Suprapubic skin (tissue), 4 donors: ENCODE measurements around the gene SLC6A1. TPM values are rescaled to one million over a fixed set of nuclear protein-coding genes. Genes with fewer than 3 reads are reported as not detected.

Source experiments
- DNase-seq, 2 donors: peaks; one replicate each; pipeline ENCODE4 v3.0.0-alpha.2; 2019; ENCODE audit warnings: low spot score in 2 of 2
- H3K27ac ChIP-seq: fragments of 200-600 bp; sonication (generic); one replicate; pipeline ENCODE4 v1.5.1; 2019
- H3K27me3 ChIP-seq: fragments of 200-600 bp; sonication (generic); one replicate; pipeline ENCODE4 v1.5.1; 2019
- H3K36me3 ChIP-seq: fragments of 200-600 bp; sonication (generic); one replicate; pipeline ENCODE4 v1.5.1; 2019
- H3K4me1 ChIP-seq: fragments of 200-600 bp; sonication (generic); one replicate; pipeline ENCODE4 v1.5.1; 2019
- H3K4me3 ChIP-seq: fragments of 200-600 bp; sonication (generic); one replicate; pipeline ENCODE4 v1.5.1; 2019; ENCODE audit warnings: mild to moderate bottlenecking
- H3K9me3 ChIP-seq: fragments of 200-600 bp; sonication (generic); one replicate; pipeline ENCODE4 v1.5.1; 2019
- CTCF ChIP-seq, 2 donors: fragments of 200-600 bp in 1 of 2; fragments of 450-650 bp in 1 of 2; sonication (generic) in 1 of 2; IDR thresholded peaks; one replicate each; pipeline ENCODE4 v1.5.1; 2016 to 2019; ENCODE audit warnings: antibody characterized with exemption in 2 of 2, mild to moderate bottlenecking in 1 of 2, moderate library complexity in 1 of 2
- EP300 ChIP-seq: sonication (generic); formaldehyde crosslinking; IDR thresholded peaks from one replicate; pipeline ENCODE4 v1.6.1; 2017; ENCODE audit warnings: antibody characterized with exemption
- POLR2A ChIP-seq, 2 donors: fragments of 450-650 bp; IDR thresholded peaks; one replicate each; pipeline ENCODE4 v1.6.1; 2017; ENCODE audit warnings: antibody characterized with exemption in 2 of 2, mild to moderate bottlenecking in 2 of 2, moderate library complexity in 2 of 2
- POLR2AphosphoS5 ChIP-seq, 3 donors: sonication (generic); formaldehyde crosslinking; IDR thresholded peaks; one replicate each; pipeline ENCODE4 v1.6.1; 2017; ENCODE audit warnings: antibody characterized with exemption in 3 of 3
- WGBS: methylation state at CpG from one replicate; pipeline ENCODE4 v1.1.5; 2018; 5-methylcytosine and 5-hydroxymethylcytosine counted together
- total RNA-seq, 4 donors: library from RNA; depleted of rRNA; stranded (reverse); fragments of >200 nt; gene quantifications; one replicate each; pipeline ENCODE4 v1.1.0, GENCODE V29; 2016

Gene SLC6A1
- total RNA-seq, 4 donors from 2014 or later, result 0.96 to 13.0 (median 4.3) TPM

- H3K27ac ChIP-seq, result no peak overlapping the region
- peaks cover 31% of the 10 kb centered on the region for H3K27me3 ChIP-seq
- no peak for DNase-seq
- H3K4me3 ChIP-seq, result no peak overlapping the region
- peaks cover 12% of the 10 kb centered on the region for H3K4me1 ChIP-seq
- 87% methylated on average over 7 of the region's 7 CpGs for WGBS
- H3K9me3 ChIP-seq, result no peaks in the 10 kb centered on the region
- TF ChIP-seq CTCF (IDR thresholded peaks at IDR 0.05) (no peak), POLR2AphosphoS5 (IDR thresholded peaks at IDR 0.05) (no peak), POLR2A (IDR thresholded peaks at IDR 0.05) (no peak), EP300 (no peak)
- no peaks in the 10 kb centered on the region for H3K36me3 ChIP-seq
Measured at GRCh38 chr3:10988991-10989484, 3.5 kb upstream of the SLC6A1 start.

GRCh38 chr3:10992943-10993728 is 588 bp downstream of the SLC6A1 start:
- H3K27me3 ChIP-seq, result peaks cover 65% of the 10 kb centered on the region
- peak overlapping the region; percentile 48 for H3K4me3 ChIP-seq
- WGBS, result 3% methylated on average over 23 of the region's 69 CpGs
- peaks cover 12% of the 10 kb centered on the region for H3K4me1 ChIP-seq
- H3K27ac ChIP-seq, result no peak overlapping the region
- H3K9me3 ChIP-seq, result no peaks in the 10 kb centered on the region
- H3K36me3 ChIP-seq, result no peaks in the 10 kb centered on the region
- no peak for DNase-seq
- TF ChIP-seq CTCF (IDR thresholded peaks at IDR 0.05) (no peak), EP300 (no peak)

- no peak overlapping the region for H3K27ac ChIP-seq
- DNase-seq, result no peak
- H3K4me3 ChIP-seq, result peak overlapping the region; percentile 48
- H3K9me3 ChIP-seq, result no peaks in the 10 kb centered on the region
- H3K4me1 ChIP-seq, result peaks cover 12% of the 10 kb centered on the region
- TF ChIP-seq POLR2AphosphoS5 (IDR thresholded peaks at IDR 0.05) (no peak), CTCF (IDR thresholded peaks at IDR 0.05) (no peak), EP300 (no peak), POLR2A (IDR thresholded peaks at IDR 0.05) (no peak)
- H3K36me3 ChIP-seq, result no peaks in the 10 kb centered on the region
- 11% methylated on average over 9 of the region's 9 CpGs for whole genome bisulfite sequencing
- peaks cover 67% of the 10 kb centered on the region for H3K27me3 ChIP-seq
Measured at GRCh38 chr3:10993729-10994065, 1.1 kb downstream of the SLC6A1 start.

- WGBS, result 52% methylated on average over 3 of the region's 3 CpGs
- Histone ChIP-seq H3K4me3 (no peak overlapping the region), H3K9me3 (no peaks in the 10 kb centered on the region), H3K36me3 (no peaks in the 10 kb centered on the region), H3K4me1 (peaks cover 12% of the 10 kb centered on the region), H3K27ac (no peak overlapping the region), H3K27me3 (peaks cover 70% of the 10 kb centered on the region)
- no peak for DNase-seq
- TF ChIP-seq EP300, result no peak
- TF ChIP-seq POLR2AphosphoS5 (IDR thresholded peaks at IDR 0.05), result no peak
- TF ChIP-seq POLR2A (IDR thresholded peaks at IDR 0.05), result no peak
- TF ChIP-seq CTCF (IDR thresholded peaks at IDR 0.05), result no peak
Measured at GRCh38 chr3:10994306-10994705, 1.8 kb downstream of the SLC6A1 start.

- TF ChIP-seq POLR2A (IDR thresholded peaks at IDR 0.05) (no peak), EP300 (no peak), CTCF (IDR thresholded peaks at IDR 0.05) (no peak), POLR2AphosphoS5 (IDR thresholded peaks at IDR 0.05) (no peak)
- peaks cover 84% of the 10 kb centered on the region for H3K27me3 ChIP-seq
- WGBS, result 74% methylated on average over 8 of the region's 8 CpGs
Measured at GRCh38 chr3:10995871-10996270, 3.3 kb downstream of the SLC6A1 start.

More at GRCh38 chr3:10995871-10996270, 3.3 kb downstream of the SLC6A1 start:
- Histone ChIP-seq H3K27ac (no peak overlapping the region), H3K4me3 (no peak overlapping the region), H3K4me1 (peaks cover 12% of the 10 kb centered on the region), H3K36me3 (no peaks in the 10 kb centered on the region), H3K9me3 (no peaks in the 10 kb centered on the region)
- no peak for DNase-seq
